ENCODE results near the gene ANKRD7.

The ANKRD7 gene

DNA sequence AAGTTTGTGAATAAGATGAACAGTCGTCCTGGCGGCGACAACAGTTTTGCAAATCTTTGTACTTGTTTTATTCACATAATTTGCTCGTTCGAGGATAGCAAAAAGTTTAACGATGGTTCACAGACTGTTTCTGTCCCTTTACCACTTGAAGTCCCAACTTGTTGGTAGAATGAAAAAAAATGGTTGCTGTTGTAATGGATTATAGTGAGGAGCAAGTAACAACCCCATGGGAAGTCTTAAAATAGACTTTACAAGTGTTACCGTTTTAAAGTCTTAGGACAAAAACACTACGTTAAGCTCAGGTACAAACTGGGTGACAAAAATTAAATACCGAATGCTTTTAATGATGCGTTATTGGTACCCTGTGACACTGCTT, 40.0 kb upstream of the ANKRD7 start:
- FAIRE-seq (no peak), DNase-seq (ENCODE audit: insufficient read length, low spot score) (no peak)
- TF ChIP-seq, protein P1, sequence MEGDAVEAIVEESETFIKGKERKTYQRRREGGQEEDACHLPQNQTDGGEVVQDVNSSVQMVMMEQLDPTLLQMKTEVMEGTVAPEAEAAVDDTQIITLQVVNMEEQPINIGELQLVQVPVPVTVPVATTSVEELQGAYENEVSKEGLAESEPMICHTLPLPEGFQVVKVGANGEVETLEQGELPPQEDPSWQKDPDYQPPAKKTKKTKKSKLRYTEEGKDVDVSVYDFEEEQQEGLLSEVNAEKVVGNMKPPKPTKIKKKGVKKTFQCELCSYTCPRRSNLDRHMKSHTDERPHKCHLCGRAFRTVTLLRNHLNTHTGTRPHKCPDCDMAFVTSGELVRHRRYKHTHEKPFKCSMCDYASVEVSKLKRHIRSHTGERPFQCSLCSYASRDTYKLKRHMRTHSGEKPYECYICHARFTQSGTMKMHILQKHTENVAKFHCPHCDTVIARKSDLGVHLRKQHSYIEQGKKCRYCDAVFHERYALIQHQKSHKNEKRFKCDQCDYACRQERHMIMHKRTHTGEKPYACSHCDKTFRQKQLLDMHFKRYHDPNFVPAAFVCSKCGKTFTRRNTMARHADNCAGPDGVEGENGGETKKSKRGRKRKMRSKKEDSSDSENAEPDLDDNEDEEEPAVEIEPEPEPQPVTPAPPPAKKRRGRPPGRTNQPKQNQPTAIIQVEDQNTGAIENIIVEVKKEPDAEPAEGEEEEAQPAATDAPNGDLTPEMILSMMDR (IDR thresholded peaks at IDR 0.05; ENCODE audit: insufficient read depth, missing control alignments): no peak

DNA sequence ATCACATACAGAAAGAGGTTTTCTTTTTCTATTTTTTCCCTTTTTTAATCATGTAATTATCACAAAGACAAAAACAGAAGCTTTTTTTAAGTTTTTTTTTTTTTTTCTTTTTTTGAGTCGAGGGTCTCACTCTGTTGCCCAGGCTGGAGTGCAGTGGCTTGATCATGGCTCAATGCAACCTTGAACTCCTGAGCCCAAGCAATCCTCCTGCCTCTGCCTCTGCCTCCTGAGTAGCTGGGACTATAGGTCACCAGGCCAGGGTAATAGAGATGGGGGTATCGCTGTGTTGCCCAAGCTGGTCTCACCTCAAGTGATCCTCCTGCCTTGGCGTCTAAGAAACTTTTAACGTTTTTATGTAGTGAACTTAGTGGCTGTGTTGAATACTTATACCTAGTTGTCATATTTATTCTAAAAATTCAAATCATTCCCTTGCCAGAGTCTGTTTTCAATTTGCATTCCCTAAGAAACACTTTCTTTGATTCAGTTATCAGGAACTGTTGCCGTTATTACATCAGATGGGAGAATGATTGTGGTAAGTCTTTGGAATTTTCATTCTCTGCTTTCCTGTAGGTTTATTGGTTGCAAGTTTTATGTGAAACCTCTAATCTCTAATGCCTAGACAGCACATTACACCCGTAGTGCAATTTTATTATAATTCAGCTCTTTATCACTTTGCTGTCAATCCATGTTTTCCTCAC, 39.2 kb upstream of the ANKRD7 start:
- DNase-seq (ENCODE audit: insufficient read length, low spot score): no peak
- no peak for FAIRE-seq
- TF ChIP-seq, protein P1 (IDR thresholded peaks at IDR 0.05; ENCODE audit: insufficient read depth, missing control alignments): no peak

DNA sequence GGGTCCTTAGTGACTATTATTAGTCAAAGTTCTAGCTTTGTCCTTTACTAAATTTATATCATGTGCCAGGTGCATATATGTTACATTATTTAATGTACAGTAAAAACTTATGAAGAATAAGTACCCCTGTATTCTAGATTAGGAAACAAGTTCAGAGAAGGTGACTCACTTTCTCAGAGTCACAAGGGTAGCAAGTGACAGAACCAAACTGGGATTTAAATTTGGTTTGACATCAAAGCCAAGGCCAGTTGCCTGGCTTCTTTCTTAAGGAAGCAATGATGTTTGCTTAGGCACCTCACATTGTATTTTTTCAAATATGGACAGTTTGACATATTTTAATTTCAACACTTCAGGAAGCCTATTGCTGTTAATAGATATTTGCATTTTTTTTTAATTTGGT, 38.0 kb upstream of the ANKRD7 start:
- no peak for DNase-seq (ENCODE audit: insufficient read length, low spot score)
- TF ChIP-seq, protein P1 (IDR thresholded peaks at IDR 0.05; ENCODE audit: insufficient read depth, missing control alignments): no peak
- FAIRE-seq: no peak

DNA sequence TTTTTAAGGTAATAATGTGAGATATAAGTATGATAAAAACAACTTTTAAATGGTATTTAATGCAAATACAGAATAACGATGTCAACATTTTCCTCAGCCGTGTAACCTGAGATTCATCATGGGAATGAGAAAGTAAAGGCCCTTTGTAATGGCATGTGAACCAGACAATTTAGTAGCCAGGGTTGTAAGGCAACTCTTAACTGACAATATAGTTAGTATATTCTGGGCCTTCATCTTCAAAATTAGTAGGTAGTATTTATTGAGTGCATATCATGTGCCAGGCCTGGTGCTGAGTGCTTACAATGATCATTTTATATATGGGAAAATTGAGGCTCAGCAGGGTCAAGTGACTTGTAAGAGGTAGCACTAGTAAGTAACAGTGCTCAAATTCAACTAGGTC, 29.9 kb upstream of the ANKRD7 start:
- DNase-seq (ENCODE audit: insufficient read length, low spot score) (no peak), FAIRE-seq (no peak)
- TF ChIP-seq, protein P1 (IDR thresholded peaks at IDR 0.05; ENCODE audit: insufficient read depth, missing control alignments): no peak

DNA sequence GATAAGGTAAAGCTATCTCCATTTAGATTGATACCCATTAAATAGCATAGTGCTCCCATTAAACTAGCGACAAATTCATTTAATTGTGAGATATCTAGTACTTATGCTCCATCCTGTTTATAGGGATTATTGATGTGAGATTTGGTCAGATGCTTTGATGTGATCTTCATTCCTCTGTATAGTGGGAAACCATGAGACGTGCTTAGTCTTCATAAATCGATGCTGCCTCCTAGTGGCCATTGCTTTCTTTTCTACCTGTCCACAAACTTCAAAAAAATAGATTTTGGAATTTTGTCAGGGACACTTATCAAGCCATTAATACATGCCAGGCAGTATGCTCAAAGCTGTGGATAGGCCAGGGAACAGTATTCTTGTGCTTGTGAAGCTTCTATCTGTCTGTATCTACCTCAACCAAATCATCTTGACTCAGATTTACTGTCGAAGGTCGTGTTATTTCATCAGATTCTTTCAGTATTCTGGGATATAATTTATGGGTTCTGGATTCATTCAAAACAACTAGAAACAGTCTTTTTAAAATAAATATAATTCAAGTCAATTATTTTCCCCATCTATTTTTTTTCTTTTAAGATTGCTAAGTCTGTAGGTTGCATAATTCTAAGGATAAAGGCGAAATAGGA, 28.5 kb upstream of the ANKRD7 start:
- peak; percentile 80 for FAIRE-seq
- TF ChIP-seq, protein P1 (IDR thresholded peaks at IDR 0.05; ENCODE audit: insufficient read depth, missing control alignments): peak; percentile 74
- DNase-seq (ENCODE audit: insufficient read length, low spot score): no peak

DNA sequence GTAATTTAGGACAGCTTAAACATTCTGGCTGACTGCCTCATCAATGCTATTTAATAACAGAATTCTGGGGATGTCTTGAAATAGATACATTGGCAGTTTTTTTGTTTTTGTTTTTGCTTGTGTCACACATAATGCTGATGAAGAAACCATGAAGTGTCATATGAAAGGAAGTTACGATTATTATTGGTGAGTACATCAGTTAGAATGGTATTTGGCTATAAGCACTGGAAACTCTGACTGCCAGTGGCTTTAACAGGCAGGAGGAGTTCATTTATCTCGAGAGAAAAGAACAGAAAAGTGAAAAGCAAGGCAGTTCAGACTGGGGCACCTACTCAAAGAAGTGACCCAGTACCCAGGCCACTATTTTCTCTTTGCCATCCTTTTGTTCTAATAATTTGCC, 22.4 kb upstream of the ANKRD7 start:
- FAIRE-seq (no peak), DNase-seq (ENCODE audit: insufficient read length, low spot score) (no peak)
- TF ChIP-seq, protein P1 (IDR thresholded peaks at IDR 0.05; ENCODE audit: insufficient read depth, missing control alignments): no peak
